Measurements from ENCODE around the gene SPAG17. TPM values are rescaled to one million over a fixed set of nuclear protein-coding genes. Genes with fewer than 3 reads are reported as not detected.

Gene SPAG17
- total RNA-seq, 1 donor from 2014 or later: 1.9 TPM

DNA sequence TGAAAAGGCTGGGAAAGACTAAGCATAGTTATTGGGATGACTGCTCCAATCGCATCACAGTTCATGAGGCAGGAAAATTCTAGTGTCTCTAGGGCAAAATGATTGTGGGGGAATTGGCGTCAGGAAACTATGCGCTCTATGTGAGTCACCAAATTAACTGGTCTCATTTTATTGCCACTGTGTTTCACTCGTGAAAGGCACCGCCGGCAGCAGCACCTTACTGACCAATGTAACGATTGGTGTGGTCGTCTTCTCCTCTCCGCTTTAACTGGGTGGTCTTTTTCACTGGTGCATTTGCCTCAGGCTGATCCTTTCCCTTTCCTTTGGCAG, 83.5 kb downstream of the SPAG17 start:
- no peak overlapping the region for H3K4me2 ChIP-seq (ENCODE audit: low read length)
- H3K79me2 ChIP-seq (ENCODE audit: insufficient read depth, low read length): no peaks in the 10 kb centered on the region
- H3K4me1 ChIP-seq (ENCODE audit: insufficient read depth, low read length): no peaks in the 10 kb centered on the region
- TF ChIP-seq, protein P1, sequence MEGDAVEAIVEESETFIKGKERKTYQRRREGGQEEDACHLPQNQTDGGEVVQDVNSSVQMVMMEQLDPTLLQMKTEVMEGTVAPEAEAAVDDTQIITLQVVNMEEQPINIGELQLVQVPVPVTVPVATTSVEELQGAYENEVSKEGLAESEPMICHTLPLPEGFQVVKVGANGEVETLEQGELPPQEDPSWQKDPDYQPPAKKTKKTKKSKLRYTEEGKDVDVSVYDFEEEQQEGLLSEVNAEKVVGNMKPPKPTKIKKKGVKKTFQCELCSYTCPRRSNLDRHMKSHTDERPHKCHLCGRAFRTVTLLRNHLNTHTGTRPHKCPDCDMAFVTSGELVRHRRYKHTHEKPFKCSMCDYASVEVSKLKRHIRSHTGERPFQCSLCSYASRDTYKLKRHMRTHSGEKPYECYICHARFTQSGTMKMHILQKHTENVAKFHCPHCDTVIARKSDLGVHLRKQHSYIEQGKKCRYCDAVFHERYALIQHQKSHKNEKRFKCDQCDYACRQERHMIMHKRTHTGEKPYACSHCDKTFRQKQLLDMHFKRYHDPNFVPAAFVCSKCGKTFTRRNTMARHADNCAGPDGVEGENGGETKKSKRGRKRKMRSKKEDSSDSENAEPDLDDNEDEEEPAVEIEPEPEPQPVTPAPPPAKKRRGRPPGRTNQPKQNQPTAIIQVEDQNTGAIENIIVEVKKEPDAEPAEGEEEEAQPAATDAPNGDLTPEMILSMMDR (IDR thresholded peaks at IDR 0.05; ENCODE audit: insufficient read depth, low read depth, low read length): no peak
- no peak for TF ChIP-seq EZH2 (IDR thresholded peaks at IDR 0.05; ENCODE audit: insufficient read depth, low read length)
- peak; percentile 47 for FAIRE-seq
- no peak overlapping the region for H3K27ac ChIP-seq (ENCODE audit: low read depth, low read length)
- Mint-ChIP-seq H3K9me3 (ENCODE audit: unreplicated experiment) (no peaks in the 10 kb centered on the region), H3K27me3 (ENCODE audit: low read depth, unreplicated experiment) (no peaks in the 10 kb centered on the region), H3K4me1 (ENCODE audit: low read depth, unreplicated experiment) (peaks cover 5% of the 10 kb centered on the region), H3K4me3 (ENCODE audit: unreplicated experiment) (no peak overlapping the region), H3K27ac (ENCODE audit: unreplicated experiment) (no peak overlapping the region), H3K36me3 (ENCODE audit: low read depth, unreplicated experiment) (no peaks in the 10 kb centered on the region)
- H3K9ac ChIP-seq (ENCODE audit: low read length): no peak overlapping the region
- H3K27me3 ChIP-seq (ENCODE audit: insufficient read depth, low read length): no peaks in the 10 kb centered on the region
- no peak overlapping the region for H2AFZ ChIP-seq (ENCODE audit: low read depth, low read length)
- no peaks in the 10 kb centered on the region for H4K20me1 ChIP-seq (ENCODE audit: insufficient read depth, low read length)
- no peaks in the 10 kb centered on the region for H3K36me3 ChIP-seq (ENCODE audit: insufficient read depth, low read length)
- H3K4me3 ChIP-seq (ENCODE audit: insufficient read depth, low read depth, low read length): no peak overlapping the region
- H3K9me3 ChIP-seq (ENCODE audit: insufficient read depth, low read depth, low read length): no peaks in the 10 kb centered on the region
- DNase-seq (ENCODE audit: low read depth): peak; percentile 67

DNA sequence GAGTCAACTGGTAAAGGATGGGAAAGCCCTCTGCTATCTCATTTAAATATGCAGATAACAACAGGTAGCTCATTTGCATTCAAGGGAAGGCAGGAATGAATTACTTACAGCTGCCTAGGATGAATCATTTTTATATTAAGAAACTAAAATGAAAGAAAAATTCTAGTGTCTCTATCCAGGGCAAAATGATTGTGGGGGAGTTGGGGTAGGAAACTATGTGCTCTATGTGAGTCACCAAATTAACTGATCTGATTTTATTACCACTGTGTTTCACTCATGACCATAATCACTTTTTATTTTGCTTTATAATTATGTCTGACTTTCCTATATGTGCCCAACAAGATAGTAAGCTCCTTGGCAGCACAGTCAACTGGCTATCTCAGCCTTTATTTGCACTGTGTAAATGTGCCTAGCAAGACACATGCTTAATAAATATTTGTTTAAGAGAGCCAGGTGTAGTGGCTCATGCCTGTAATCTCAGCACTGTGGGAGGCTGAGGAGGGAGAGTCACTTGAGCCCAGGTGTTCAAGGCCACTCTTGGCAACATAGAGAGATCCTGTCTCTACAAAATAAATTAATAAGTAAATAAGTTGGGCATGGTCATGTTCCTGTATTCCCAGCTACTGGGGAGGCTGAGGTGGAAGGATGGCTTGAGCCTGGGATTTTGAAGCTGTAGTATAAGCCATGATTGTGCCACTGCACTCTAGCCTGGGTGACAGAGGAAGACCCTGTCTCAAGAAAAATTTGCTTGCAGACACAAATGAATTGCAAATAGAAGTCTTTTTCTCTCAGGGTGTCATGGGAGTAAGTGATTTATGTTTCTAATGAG, 84.1 kb downstream of the SPAG17 start:
- Mint-ChIP-seq H3K9me3 (ENCODE audit: unreplicated experiment) (no peaks in the 10 kb centered on the region), H3K27me3 (ENCODE audit: low read depth, unreplicated experiment) (no peaks in the 10 kb centered on the region), H3K4me3 (ENCODE audit: unreplicated experiment) (no peak overlapping the region), H3K27ac (ENCODE audit: unreplicated experiment) (no peak overlapping the region), H3K4me1 (ENCODE audit: low read depth, unreplicated experiment) (peaks cover 5% of the 10 kb centered on the region), H3K36me3 (ENCODE audit: low read depth, unreplicated experiment) (no peaks in the 10 kb centered on the region)
- no peaks in the 10 kb centered on the region for H3K36me3 ChIP-seq (ENCODE audit: insufficient read depth, low read length)
- no peak overlapping the region for H3K27ac ChIP-seq (ENCODE audit: low read depth, low read length)
- no peak overlapping the region for H2AFZ ChIP-seq (ENCODE audit: low read depth, low read length)
- FAIRE-seq (no peak), DNase-seq (ENCODE audit: low read depth) (peak; percentile 37)
- H3K9ac ChIP-seq (ENCODE audit: low read length): no peak overlapping the region
- H4K20me1 ChIP-seq (ENCODE audit: insufficient read depth, low read length): no peaks in the 10 kb centered on the region
- H3K27me3 ChIP-seq (ENCODE audit: insufficient read depth, low read length): no peaks in the 10 kb centered on the region
- H3K4me2 ChIP-seq (ENCODE audit: low read length): no peak overlapping the region
- H3K9me3 ChIP-seq (ENCODE audit: insufficient read depth, low read depth, low read length): no peaks in the 10 kb centered on the region
- H3K4me3 ChIP-seq (ENCODE audit: insufficient read depth, low read depth, low read length): no peak overlapping the region
- no peaks in the 10 kb centered on the region for H3K79me2 ChIP-seq (ENCODE audit: insufficient read depth, low read length)
- no peak for TF ChIP-seq EZH2 (IDR thresholded peaks at IDR 0.05; ENCODE audit: insufficient read depth, low read length)
- TF ChIP-seq, protein P1 (IDR thresholded peaks at IDR 0.05; ENCODE audit: insufficient read depth, low read depth, low read length): no peak
- no peaks in the 10 kb centered on the region for H3K4me1 ChIP-seq (ENCODE audit: insufficient read depth, low read length)

DNA sequence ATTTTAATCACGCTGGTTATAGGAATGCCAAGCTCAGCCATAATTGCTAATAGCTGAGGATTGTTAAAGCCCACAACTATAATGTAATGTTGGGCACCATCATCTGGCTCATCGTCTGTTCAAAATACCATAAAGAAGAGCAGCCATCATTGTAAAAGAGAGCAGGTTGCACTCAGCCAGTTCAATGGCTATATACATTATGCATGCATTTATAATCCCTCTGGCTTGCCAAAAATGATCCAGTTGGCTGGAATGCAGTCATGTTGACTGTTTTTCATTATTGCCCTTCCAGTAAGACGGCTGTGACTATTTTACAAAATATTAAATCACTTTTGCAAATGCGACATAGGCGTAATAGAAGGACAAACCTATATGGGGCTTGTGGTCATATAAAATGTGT, 85.3 kb downstream of the SPAG17 start:
- no peaks in the 10 kb centered on the region for H3K27me3 ChIP-seq (ENCODE audit: insufficient read depth, low read length)
- no peaks in the 10 kb centered on the region for H3K36me3 Mint-ChIP-seq (ENCODE audit: low read depth, unreplicated experiment)
- H3K27me3 Mint-ChIP-seq (ENCODE audit: low read depth, unreplicated experiment): peaks cover 3% of the 10 kb centered on the region
- no peak overlapping the region for H3K9ac ChIP-seq (ENCODE audit: low read length)
- no peak overlapping the region for H3K4me2 ChIP-seq (ENCODE audit: low read length)
- no peaks in the 10 kb centered on the region for H3K9me3 Mint-ChIP-seq (ENCODE audit: unreplicated experiment)
- no peak overlapping the region for H3K27ac Mint-ChIP-seq (ENCODE audit: unreplicated experiment)
- H3K4me1 ChIP-seq (ENCODE audit: insufficient read depth, low read length): no peaks in the 10 kb centered on the region
- no peaks in the 10 kb centered on the region for H3K9me3 ChIP-seq (ENCODE audit: insufficient read depth, low read depth, low read length)
- H2AFZ ChIP-seq (ENCODE audit: low read depth, low read length): no peak overlapping the region
- DNase-seq (ENCODE audit: low read depth) (no peak), FAIRE-seq (no peak)
- no peak overlapping the region for H3K4me3 Mint-ChIP-seq (ENCODE audit: unreplicated experiment)
- TF ChIP-seq, protein P1 (IDR thresholded peaks at IDR 0.05; ENCODE audit: insufficient read depth, low read depth, low read length): no peak
- no peak for TF ChIP-seq EZH2 (IDR thresholded peaks at IDR 0.05; ENCODE audit: insufficient read depth, low read length)
- no peaks in the 10 kb centered on the region for H3K36me3 ChIP-seq (ENCODE audit: insufficient read depth, low read length)
- no peak overlapping the region for H3K27ac ChIP-seq (ENCODE audit: low read depth, low read length)
- no peaks in the 10 kb centered on the region for H3K79me2 ChIP-seq (ENCODE audit: insufficient read depth, low read length)
- peaks cover 5% of the 10 kb centered on the region for H3K4me1 Mint-ChIP-seq (ENCODE audit: low read depth, unreplicated experiment)
- no peaks in the 10 kb centered on the region for H4K20me1 ChIP-seq (ENCODE audit: insufficient read depth, low read length)
- H3K4me3 ChIP-seq (ENCODE audit: insufficient read depth, low read depth, low read length): no peak overlapping the region

Measured in astrocyte (in vitro differentiated cells and primary cell).